ENCODE data around the gene KCNG2. TPM values are rescaled to one million over a fixed set of nuclear protein-coding genes. Genes with fewer than 3 reads are reported as not detected.

KCNG2 gene
- total RNA-seq, 3 donors from 2014 or later (not counting 1 experiment from before 2014, with no cell fraction given), result not detected

DNA sequence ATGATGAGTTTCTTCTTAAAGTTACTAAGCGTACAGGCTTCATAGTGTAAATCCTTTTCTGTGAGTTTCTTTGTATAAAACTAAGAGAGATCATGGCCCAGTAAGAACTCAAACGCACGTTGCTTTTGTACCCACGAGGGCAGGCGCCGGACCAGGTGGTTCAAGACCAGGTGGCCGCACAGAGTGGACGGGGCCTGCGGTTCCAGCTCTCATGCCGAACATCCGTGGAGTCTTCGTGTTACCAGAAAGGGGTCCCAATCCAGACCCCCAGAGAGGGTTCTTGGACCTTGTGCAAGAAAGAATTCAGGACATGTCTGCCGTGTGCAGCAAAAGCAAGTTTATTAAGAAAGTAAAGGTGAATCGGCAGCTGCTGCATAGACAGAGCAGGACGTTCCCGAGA, 53.0 kb downstream of the KCNG2 start:
- Mint-ChIP-seq H3K27ac (no peak overlapping the region), H3K27me3 (ENCODE audit: low read depth in 2 of 2) (peaks cover 0 to 4% of the 10 kb centered on the region in 2 donors), H3K36me3 (no peaks in the 10 kb centered on the region), H3K4me1 (peaks cover 0 to 4% of the 10 kb centered on the region in 2 donors), H3K4me3 (no peak overlapping the region), H3K9me3 (no peaks in the 10 kb centered on the region)
- WGBS (ENCODE audit: insufficient coverage), result 95% methylated on average over 16 of the region's 16 CpGs
- ATAC-seq, result no peak
- no peak for TF ChIP-seq CTCF (IDR thresholded peaks at IDR 0.05)
- H3K27ac ChIP-seq (ENCODE audit: low read length), result no peak overlapping the region
- no peaks in the 10 kb centered on the region for H3K27me3 ChIP-seq (ENCODE audit: control insufficient read depth, insufficient read depth, low read length)
- no peaks in the 10 kb centered on the region for H3K9me3 ChIP-seq (ENCODE audit: control insufficient read depth, insufficient read depth, low read length)
- no peaks in the 10 kb centered on the region for H3K4me1 ChIP-seq (ENCODE audit: control insufficient read depth, insufficient read depth, low read length)
- no peak for DNase-seq
- intact Hi-C loops (cut with micrococcal nuclease), result no loop called here
- H3K4me3 ChIP-seq (ENCODE audit: low read length), result no peak overlapping the region
- H3K36me3 ChIP-seq (ENCODE audit: control insufficient read depth, insufficient read depth, low read length), result no peaks in the 10 kb centered on the region

DNA sequence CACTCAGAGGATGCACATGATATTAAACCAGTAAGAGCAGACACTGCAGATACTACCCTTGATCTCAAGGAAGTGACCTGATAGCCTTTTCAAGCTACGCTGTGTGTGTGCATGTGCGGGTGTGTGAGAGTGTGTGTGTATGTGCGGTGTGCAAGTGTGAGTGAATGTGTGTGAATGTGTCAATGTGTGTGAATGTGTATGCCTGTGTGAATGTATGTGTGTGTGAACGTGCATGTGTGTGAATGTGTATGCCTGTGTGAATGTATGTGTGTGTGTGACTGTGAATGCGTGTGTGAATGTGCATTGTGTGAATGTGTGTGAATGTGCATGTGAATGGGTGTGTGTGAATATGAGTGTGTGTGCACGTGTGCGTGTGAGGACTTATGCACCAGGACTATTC, 53.8 kb downstream of the KCNG2 start:
- Histone ChIP-seq H3K27ac (ENCODE audit: low read length) (no peak overlapping the region), H3K4me1 (ENCODE audit: control insufficient read depth, insufficient read depth, low read length) (peaks cover 2% of the 10 kb centered on the region), H3K4me3 (ENCODE audit: low read length) (no peak overlapping the region), H3K36me3 (ENCODE audit: control insufficient read depth, insufficient read depth, low read length) (no peaks in the 10 kb centered on the region), H3K9me3 (ENCODE audit: control insufficient read depth, insufficient read depth, low read length) (no peaks in the 10 kb centered on the region), H3K27me3 (ENCODE audit: control insufficient read depth, insufficient read depth, low read length) (no peaks in the 10 kb centered on the region)
- intact Hi-C loops (cut with micrococcal nuclease), result no loop called here
- H3K27ac Mint-ChIP-seq, result no peak overlapping the region
- ATAC-seq, result no peak
- DNase-seq, result no peak
- H3K9me3 Mint-ChIP-seq, result no peaks in the 10 kb centered on the region
- peaks cover 0 to 4% of the 10 kb centered on the region in 2 donors for H3K4me1 Mint-ChIP-seq
- TF ChIP-seq CTCF (IDR thresholded peaks at IDR 0.05), result no peak
- WGBS (ENCODE audit: insufficient coverage), result 94% methylated on average over 7 of the region's 7 CpGs
- no peak overlapping the region for H3K4me3 Mint-ChIP-seq
- no peaks in the 10 kb centered on the region for H3K36me3 Mint-ChIP-seq
- H3K27me3 Mint-ChIP-seq (ENCODE audit: low read depth in 2 of 2), result peaks cover 0 to 4% of the 10 kb centered on the region in 2 donors

- Mint-ChIP-seq H3K4me3 (no peak overlapping the region), H3K9me3 (no peaks in the 10 kb centered on the region), H3K27me3 (ENCODE audit: low read depth in 2 of 2) (peaks cover 0 to 4% of the 10 kb centered on the region in 2 donors), H3K4me1 (peaks cover 0 to 4% of the 10 kb centered on the region in 2 donors), H3K36me3 (no peaks in the 10 kb centered on the region), H3K27ac (no peak overlapping the region)
- ATAC-seq, result no peak
- WGBS (ENCODE audit: insufficient coverage), result 92% methylated on average over 25 of the region's 25 CpGs
- no peaks in the 10 kb centered on the region for H3K36me3 ChIP-seq (ENCODE audit: control insufficient read depth, insufficient read depth, low read length)
- peaks cover 5% of the 10 kb centered on the region for H3K4me1 ChIP-seq (ENCODE audit: control insufficient read depth, insufficient read depth, low read length)
- no peak for DNase-seq
- no peaks in the 10 kb centered on the region for H3K27me3 ChIP-seq (ENCODE audit: control insufficient read depth, insufficient read depth, low read length)
- intact Hi-C loops (cut with micrococcal nuclease), result no loop called here
- TF ChIP-seq CTCF (IDR thresholded peaks at IDR 0.05), result no peak
- no peak overlapping the region for H3K27ac ChIP-seq (ENCODE audit: low read length)
- no peaks in the 10 kb centered on the region for H3K9me3 ChIP-seq (ENCODE audit: control insufficient read depth, insufficient read depth, low read length)
- no peak overlapping the region for H3K4me3 ChIP-seq (ENCODE audit: low read length)
Observed at GRCh38 chr18:79851950-79852349, 54.2 kb downstream of the KCNG2 start.

DNA sequence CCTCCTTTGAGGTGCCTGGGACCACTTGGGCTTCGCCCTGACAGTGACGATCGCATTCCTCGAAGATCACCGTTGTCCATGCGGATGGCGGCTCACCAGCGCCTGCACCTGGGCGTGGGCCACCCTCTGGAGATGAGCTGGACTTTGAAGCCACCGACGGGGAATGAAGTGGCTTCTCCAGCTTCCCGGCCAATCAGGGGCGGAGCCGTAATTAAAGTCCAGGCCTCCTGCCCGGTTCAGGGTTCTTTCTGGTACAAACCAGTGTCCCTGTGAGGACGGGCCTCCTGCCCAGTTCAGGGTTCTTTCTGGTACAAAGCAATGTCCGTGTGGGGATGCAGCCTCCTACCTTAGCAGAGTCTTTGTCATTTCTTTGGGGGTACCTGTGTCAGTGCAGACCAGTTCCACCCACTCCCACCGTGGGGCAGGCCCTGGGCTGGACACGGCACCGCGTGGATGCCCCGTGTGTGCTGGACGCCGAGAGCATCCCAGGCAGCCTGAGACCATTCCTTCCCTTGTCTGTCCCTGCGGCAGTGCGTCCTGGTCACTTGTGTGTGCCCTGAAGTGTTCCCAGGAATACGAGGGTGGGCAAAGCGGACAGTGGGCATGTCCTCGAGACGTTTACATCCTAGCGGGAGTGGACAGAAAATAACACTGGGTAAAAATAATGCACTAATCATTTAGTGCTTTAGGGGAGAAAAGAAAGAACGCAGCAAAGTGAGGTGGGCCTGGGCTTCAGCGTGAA, 55.0 kb downstream of the KCNG2 start:
- H3K4me3 Mint-ChIP-seq, result no peak overlapping the region
- H3K36me3 Mint-ChIP-seq, result no peaks in the 10 kb centered on the region

More for the DNA sequence above, 55.0 kb downstream of the KCNG2 start:
- DNase-seq (no peak), ATAC-seq (no peak)
- Histone ChIP-seq H3K4me1 (ENCODE audit: control insufficient read depth, insufficient read depth, low read length) (peaks cover 5% of the 10 kb centered on the region), H3K4me3 (ENCODE audit: low read length) (no peak overlapping the region), H3K36me3 (ENCODE audit: control insufficient read depth, insufficient read depth, low read length) (no peaks in the 10 kb centered on the region), H3K27ac (ENCODE audit: low read length) (no peak overlapping the region), H3K9me3 (ENCODE audit: control insufficient read depth, insufficient read depth, low read length) (no peaks in the 10 kb centered on the region), H3K27me3 (ENCODE audit: control insufficient read depth, insufficient read depth, low read length) (no peaks in the 10 kb centered on the region)
- no peak overlapping the region for H3K27ac Mint-ChIP-seq
- peaks cover 0 to 4% of the 10 kb centered on the region in 2 donors for H3K4me1 Mint-ChIP-seq
- 95% methylated on average over 33 of the region's 33 CpGs for WGBS (ENCODE audit: insufficient coverage)
- no peaks in the 10 kb centered on the region for H3K9me3 Mint-ChIP-seq
- H3K27me3 Mint-ChIP-seq (ENCODE audit: low read depth in 2 of 2), result peaks cover 0 to 4% of the 10 kb centered on the region in 2 donors
- no peak for TF ChIP-seq CTCF (IDR thresholded peaks at IDR 0.05)
- intact Hi-C loops (cut with micrococcal nuclease), result no loop called here

All from natural killer cell (primary cell).